Stimulated activated CD8-positive, alpha-beta memory T cell treated with anti-CD3 and anti-CD28 coated beads, Interleukin-4, amount 100 ng/mL, for 1 hour (primary cell): Measurements from ENCODE around the gene ERVFRD-1.
"Not testable (repeated sequence)": the region's sequence is repeated elsewhere in the genome, so short reads cannot be mapped to it uniquely, and the experiment has no call there.

Experiments
- DNase-seq, 2 donors: peaks; one replicate each; pipeline ENCODE4 v3.0.0-alpha.2; 2020; ENCODE audit warnings: low read depth in 2 of 2, low spot score in 1 of 2

Gene ERVFRD-1

GRCh38 chr6:11129908-11130565, 18.5 kb upstream of the ERVFRD-1 start:
- DNase-seq, result no peak

GRCh38 chr6:11128608-11129007, 17.1 kb upstream of the ERVFRD-1 start:
- no peak for DNase-seq

- no peak for DNase-seq
Observed at GRCh38 chr6:11126876-11127275, 15.4 kb upstream of the ERVFRD-1 start.

- DNase-seq, result no peak
Observed at GRCh38 chr6:11123978-11124377, 12.5 kb upstream of the ERVFRD-1 start.

GRCh38 chr6:11122380-11122779, 10.9 kb upstream of the ERVFRD-1 start:
- no peak for DNase-seq

GRCh38 chr6:11121851-11122250, 10.3 kb upstream of the ERVFRD-1 start:
- DNase-seq, result no peak

GRCh38 chr6:11120271-11121005, 8.9 kb upstream of the ERVFRD-1 start:
- DNase-seq, result no peak

GRCh38 chr6:11115808-11116536, 4.4 kb upstream of the ERVFRD-1 start:
- not testable (repeated sequence) for DNase-seq

- DNase-seq, result no peak
Observed at GRCh38 chr6:11113038-11113437, 1.5 kb upstream of the ERVFRD-1 start.

- no peak for DNase-seq
Observed at GRCh38 chr6:11111769-11112437, 378 bp upstream of the ERVFRD-1 start.

- no peak for DNase-seq
Observed at GRCh38 chr6:11108726-11109125, 2.8 kb downstream of the ERVFRD-1 start.

GRCh38 chr6:11103065-11103464, 8.5 kb downstream of the ERVFRD-1 start:
- DNase-seq, result no peak

- no peak for DNase-seq
Observed at GRCh38 chr6:11101417-11101816, 10.1 kb downstream of the ERVFRD-1 start.

GRCh38 chr6:11098004-11098403, 13.5 kb downstream of the ERVFRD-1 start:
- DNase-seq, result no peak

- DNase-seq, result no peak
Observed at GRCh38 chr6:11097476-11097875, 14.0 kb downstream of the ERVFRD-1 start.

- DNase-seq, result no peak
Observed at GRCh38 chr6:11096109-11096508, 15.4 kb downstream of the ERVFRD-1 start.

- DNase-seq, result no peak
Observed at GRCh38 chr6:11094941-11095340, 16.6 kb downstream of the ERVFRD-1 start.

GRCh38 chr6:11094411-11094851, 17.1 kb downstream of the ERVFRD-1 start:
- DNase-seq, result peak; percentile 5 to 15

GRCh38 chr6:11093626-11094410, 17.7 kb downstream of the ERVFRD-1 start, which contains the start of gene SMIM13:
SMIM13 (plus strand) TSS chr6:11093834; CDS start chr6:11094314, 480 bp downstream.
- peak; percentile 85 to 88 for DNase-seq

- DNase-seq, result no peak
Observed at GRCh38 chr6:11093376-11093625, 18.2 kb downstream of the ERVFRD-1 start.
